Measurements from ENCODE around the gene PTPRD.

PTPRD gene

DNA sequence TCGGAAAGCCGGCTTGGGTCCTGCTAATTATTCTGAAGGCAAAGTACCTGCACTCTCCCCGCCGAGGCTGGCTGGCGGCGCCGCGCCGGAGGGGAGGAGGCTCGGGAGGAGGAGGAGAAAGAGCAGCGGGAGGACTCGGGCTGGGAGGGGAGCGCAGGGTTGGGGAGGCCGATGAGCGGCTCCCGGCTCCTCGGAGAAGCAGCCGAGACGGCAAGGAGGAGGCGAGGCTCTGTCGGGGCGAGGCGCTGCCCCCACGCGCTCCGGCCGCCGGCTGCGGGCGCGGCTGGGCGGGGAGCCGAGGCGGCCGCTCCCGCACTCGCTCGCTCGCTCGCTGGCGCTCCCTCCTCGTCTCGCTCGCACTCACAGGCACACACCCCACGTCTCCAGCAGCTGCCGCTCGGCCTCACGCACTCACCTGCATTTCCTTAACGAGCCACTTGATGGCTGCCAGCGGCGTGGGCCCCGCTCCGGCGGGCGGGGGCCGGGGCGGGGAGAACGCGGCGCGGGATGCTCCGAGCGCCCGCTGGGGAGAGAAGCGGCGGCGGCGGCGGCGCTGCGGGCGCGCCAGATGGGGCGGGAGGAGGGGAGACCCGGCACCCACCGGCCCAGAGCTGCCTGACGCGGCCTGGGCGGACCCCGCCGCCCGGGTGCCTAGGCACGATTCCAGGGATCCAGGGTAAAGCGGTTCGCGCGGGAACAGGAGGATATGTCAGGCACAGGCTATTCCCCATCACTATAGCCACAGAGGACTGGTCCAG is at the start of gene PTPRD:
TSS of gene PTPRD (minus strand) at position 362 of the 758 bp plus-strand sequence.
- no peak for DNase-seq (ENCODE audit: low read depth)

DNA sequence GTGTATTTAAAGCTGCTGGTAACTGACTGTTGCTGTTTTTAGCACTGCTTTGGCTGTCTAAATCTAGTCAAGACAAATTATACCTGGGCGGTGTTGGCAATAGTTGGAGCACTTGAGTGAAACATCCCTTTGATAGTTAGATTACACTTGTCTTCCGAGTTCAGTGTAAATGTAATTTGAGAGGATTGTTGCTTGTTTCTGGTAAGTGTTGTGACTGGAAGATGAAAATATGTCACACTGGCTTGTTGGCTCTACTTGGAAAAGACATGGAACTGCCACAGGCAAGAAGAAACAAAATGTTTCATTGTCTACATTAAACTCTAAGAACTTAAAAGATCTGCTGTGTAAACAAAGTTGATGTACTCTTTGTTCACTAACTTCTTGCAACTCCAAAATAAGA is 49.2 kb upstream of the PTPRD start:
- no peak for DNase-seq (ENCODE audit: low read depth)

DNA sequence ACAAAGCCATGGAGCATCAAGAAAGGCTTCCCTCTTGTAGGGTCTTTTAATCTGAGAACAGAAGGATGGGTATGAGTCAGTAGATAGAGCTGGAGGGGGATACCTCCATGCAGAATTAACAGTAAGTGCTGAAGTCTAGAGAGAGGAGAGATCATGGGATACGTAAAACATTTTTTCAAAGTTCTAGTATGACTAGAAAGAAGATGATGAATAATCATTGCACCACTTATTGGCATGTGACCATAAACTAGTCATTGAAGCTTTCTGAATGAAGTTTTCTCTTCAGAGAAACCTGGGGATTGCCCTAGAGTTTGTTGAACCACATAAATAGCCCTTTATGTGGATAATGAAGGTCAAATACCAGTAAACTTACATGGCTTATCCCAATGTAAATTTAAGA is 48.6 kb upstream of the PTPRD start:
- no peak for DNase-seq (ENCODE audit: low read depth)

DNA sequence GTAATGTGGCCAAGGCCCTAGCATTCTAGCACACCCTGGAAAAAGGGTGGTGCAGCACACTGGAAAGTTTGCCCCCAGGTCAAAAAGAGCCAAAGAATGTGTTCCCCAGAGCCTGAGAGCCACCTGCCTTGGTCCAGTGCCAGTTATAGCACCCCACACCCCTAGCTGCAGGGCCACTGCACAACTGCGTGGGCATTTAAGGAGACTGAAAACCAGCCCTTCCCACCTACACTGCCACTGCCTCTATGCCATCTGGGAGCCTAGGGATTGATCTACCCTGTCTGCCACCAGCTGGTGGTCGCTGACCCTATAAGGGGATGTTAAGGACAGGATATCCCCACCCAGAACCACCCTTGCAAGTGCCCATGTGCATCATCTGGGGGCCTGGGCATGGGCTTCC is 38.2 kb upstream of the PTPRD start:
- no peak for DNase-seq (ENCODE audit: low read depth)

DNA sequence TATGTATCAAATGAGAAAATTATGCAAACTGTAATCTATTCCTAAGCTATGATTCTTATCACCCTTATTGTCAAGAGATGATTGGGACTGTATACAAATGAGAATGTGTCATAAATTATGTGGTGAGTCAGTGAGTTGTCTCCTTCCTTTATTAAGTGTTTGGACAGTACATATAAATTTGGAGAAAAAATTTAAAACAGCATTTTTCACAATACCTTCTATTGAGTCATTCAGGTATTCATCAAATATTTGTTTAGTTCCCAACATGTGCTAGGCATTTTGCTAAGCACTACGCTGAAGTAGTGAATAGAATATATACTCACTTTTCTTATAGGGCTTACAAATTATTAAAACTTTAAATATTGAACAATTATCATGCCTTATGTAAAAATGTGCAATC is 36.3 kb upstream of the PTPRD start:
- DNase-seq (ENCODE audit: low read depth) = no peak

DNA sequence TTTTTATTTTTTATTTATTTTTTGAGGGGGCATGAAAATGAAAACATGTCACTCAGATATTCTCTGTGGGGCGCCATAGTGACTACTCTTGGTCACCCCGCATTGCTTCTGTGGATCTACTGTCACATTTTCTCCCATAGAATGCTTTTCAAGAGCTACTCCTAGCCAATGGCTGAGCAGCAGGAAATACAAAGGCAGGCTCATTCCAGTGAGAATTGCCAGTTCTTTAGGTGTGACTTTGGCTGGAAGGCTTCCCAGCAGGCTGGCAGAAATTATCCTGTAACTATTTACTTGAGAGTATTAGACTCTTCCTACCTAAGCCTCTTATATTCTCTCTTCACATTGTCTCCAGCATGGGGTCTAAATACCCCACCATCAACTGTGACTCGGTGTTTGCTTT is 21.0 kb upstream of the PTPRD start:
- no peak for DNase-seq (ENCODE audit: low read depth)

DNA sequence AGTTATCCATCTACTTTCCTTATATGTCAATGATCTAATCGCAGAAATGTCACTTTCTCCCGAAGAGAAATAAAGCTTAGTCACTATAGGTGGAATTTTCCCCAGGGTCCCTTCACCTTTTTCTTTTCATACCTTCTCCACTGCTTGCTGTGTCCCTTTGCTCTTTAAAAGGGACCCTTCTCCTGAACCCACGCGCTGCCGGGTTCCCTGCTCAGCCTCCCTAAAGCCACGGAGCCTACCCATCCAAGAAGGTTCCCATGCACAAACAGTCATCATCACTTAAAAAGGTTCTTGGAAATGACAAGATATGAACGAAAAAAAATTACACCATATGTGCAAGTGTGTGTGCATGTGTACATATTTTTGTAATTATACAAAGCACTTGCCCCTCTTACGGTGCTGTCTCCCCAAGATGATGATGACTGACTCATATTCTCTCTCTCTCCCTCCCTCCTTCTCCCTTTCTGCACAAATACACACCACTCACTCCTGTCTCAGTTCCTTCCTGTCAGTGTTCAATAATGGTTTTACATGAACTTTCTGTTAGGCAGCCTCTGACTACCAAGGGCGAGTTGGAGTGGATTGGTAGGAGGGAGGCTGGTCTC is 1.5 kb upstream of the PTPRD start:
- DNase-seq (ENCODE audit: low read depth) = no peak

DNA sequence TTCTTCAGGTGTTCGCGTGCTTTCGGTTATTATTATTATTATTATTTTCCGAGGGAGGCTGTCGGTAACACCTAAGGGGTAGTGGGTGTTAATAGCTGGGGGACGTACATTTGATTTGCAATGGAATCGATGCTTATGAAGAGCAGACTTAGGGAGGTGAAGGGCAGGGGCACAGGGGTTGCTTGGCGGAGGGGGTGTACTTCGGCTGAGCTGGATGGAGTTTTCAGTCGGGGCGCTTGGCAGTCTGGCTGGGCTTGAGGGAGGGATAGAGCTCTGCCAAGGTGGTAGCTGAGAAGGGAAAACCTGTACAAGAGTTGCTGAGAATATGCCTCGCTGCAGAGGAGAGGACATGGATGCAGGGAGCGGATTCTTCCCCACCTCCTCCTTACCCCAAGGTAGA is 617 bp upstream of the PTPRD start:
- DNase-seq (ENCODE audit: low read depth) = no peak

DNA sequence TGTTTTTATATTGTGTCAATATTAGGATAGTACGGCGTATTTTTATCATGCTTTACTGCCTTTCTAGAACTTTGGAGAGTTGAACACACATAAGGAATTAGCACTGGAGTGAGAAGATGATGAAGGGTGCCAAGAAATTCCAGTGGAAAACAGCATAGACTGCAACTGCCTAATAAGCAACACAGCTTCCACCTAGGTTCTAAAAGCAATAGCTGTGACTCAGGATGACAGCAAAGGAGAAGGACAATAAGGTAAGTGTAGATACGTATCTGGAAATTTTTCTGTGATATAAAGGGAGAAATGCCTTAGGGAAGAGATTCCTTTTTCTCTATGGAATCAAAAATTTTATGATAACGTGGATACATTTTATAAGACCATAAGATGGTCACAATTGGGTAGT is 7.4 kb downstream of the PTPRD start:
- DNase-seq (ENCODE audit: low read depth) = no peak

DNA sequence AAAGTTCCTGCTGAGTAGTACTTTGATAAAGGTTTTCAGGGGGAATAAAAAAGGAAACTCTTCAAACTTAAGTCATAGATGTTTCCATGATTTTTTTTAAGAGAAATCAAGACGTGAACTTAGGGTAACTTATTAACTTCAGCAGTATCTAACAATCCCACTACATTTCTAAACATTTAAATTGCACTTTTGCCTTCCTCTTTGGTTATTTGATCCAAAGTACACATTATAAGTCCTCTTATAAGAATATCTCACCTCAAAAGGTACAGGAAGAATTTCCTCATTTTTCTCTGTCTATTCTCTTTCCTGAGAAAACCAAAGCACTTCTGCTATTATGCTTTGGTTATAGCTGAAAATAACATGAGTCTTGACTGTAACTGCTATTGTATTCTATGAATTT is 7.9 kb downstream of the PTPRD start:
- no peak for DNase-seq (ENCODE audit: low read depth)

DNA sequence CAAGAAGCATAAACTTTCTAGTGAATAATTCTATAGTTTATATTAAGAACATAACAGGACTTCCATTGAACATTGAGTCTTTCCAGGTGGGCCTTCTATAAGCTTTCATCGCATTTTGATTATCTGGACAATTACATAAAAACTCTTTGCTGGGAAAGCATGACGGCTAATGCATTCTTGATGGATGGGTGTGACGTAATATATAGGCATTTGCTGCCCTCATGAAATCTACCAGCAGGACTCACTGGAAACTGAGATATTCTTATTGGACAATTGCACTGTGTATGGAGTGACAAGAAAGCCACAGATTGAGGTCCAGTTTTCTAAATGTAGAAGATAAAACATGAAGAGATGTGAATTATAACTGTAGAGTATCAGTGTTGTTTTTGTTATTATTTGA is 15.0 kb downstream of the PTPRD start:
- DNase-seq (ENCODE audit: low read depth) = no peak

DNA sequence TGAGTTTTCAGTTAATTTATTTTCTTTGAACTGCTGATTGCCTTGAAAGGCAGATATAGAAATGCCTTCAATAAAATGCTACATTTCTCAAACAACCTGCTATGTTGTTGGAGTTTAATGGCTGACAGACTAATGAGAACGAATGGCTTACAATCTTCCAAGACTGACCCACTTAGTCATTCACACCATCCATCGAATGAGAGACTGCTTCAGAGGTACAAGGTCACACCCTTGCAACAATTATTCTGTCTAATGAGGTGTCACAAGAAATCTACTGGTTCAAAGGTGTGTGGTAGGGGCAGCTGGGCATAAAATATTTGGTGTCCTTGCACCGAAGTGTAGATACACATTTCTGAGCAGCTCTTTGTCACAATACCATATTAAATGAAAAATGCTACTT is 18.3 kb downstream of the PTPRD start:
- no peak for DNase-seq (ENCODE audit: low read depth)

DNA sequence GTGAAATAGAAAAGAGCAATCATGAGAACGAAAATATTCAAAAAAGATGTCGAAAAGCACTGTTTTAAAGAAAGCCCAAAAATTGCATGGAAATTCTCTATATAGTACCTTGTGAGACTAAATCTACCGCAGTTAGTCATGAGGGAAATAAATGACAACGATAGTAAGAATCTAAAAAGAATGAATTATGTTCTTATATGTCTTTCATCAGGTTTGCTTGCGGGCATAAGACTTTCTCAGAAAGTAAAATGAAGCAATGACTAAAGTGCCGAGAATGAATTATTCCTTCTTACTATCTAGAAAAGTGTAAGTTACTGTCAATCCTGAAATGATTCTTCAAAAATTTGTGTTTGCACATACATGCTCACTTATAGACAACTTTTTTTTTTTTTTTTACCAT is 26.4 kb downstream of the PTPRD start:
- no peak for DNase-seq (ENCODE audit: low read depth)

DNA sequence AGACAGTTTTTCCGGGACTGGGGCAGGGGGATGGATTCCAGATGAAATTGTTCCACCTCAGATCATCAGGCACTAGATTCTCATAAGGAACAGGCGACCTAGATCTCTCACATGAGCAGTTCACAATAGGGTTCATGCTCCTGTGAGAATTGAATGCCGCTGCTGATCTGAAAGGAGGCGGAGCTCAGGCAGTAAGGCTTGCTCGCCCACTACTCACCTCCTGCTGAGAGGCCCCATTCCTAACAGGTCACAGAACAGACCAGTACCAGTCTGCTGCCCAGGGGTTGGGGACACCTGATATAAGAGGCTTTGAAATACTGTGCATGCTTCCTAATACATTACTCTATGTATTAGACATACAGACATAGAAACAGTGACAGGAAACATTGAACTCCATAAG is 41.1 kb downstream of the PTPRD start:
- DNase-seq (ENCODE audit: low read depth) = no peak

DNA sequence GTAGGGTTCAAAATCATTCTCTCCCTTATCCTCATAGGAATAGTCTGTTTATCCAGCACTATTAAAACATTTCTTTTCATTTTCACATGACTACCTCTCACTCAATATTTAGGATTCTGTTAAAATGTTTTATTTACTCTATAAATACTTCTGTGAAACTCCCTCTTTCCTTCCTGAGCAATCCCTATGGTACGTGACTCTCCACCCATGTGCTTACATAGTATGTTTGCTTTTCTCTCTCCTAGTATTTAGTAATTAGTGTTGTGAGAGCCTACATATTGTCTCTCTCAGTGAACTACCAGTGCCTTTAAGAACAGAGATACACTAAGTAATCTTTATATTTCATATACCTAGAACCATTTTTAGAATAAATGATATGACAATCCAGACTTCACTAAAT is 46.0 kb downstream of the PTPRD start:
- no peak for DNase-seq (ENCODE audit: low read depth)

DNA sequence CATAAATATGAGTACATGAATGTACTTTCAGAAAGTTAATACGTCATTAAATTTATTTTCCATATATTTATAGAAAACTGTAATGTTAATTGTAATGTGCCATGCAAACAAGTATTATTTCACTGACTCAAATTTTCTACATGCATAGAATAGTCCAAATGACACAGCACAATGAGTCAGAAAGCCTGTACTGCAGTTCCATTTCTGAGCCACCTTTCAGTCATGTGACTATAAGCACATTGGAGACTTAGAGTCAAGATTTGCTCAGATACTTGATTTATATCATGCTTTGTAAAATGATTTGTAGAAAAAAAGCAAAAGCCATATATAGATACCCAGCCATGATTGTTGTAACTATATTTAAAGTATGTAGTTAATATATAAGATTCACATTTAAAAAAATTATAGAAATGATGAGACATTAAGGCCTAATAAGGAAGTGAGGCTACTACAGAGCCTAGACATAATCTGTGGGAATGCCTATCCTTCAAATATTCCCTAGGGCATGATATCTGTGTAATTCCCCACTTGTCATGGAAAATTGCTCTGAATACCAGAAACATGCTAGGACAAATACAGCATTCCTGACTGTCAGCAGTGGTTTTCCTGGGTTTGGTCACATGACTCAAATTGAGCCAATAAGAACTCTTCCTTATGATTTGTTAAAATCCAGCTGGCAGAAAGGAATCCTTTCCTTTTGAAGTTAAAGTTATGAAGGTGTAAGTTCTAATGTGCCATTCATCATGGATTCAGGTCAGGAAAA is 50.0 kb downstream of the PTPRD start:
- DNase-seq (ENCODE audit: low read depth) = no peak

DNA sequence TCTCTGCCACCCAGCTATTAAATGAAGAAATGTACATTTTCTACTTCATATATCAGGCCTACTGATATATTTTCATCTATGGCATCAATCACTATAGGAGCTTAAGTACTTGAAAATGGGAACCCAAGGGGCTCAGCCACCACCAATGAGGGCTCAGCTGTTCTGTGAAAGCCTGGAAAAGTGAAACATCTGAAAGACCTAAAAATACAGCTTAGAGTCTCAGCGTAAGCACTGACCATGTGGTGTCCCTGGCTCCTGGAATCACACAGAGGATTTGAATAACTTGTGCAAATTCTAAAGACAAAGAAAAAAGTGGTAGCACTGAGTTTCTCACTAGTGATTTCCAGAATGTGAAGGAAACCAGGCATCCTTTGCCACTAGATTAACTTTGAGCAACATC is 64.5 kb downstream of the PTPRD start:
- no peak for DNase-seq (ENCODE audit: low read depth)

DNA sequence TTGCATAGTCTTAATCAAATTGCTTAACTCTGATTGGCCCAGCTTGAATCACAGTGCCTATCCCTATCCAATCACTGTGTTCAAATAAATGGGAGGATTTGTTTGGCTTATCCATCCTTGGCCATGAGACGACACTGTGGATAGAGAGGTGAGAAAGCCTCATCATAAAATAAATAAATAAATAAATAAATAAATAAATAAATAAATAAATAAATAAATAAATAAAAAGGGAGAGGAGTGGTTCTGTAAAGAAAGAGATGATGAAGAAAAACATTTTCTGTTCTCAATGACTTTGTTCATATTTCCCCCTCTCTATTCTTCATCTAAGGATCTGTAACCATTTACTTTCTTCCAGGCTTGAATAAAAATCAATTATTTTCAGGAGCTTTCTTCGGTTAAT is 74.7 kb downstream of the PTPRD start:
- no peak for DNase-seq (ENCODE audit: low read depth)

DNA sequence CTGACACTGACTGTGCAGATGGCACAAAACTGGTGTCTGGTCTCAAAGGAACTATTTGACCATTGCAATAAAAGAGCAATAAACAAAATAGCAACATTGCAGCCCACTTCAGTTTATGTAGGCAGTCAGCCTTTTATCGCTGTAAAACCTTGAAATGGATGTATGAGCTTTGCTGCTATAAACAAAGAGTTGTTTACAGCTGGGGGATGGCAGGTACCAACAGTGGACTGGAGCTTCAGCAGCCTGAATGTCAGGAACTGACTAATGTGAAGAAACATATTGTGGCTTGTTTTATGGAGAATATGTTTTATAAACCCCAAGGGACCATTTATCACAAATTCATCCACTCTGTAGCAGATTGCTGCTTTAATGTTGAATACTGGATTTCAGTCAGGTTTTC is 78.0 kb downstream of the PTPRD start:
- DNase-seq (ENCODE audit: low read depth) = no peak

DNA sequence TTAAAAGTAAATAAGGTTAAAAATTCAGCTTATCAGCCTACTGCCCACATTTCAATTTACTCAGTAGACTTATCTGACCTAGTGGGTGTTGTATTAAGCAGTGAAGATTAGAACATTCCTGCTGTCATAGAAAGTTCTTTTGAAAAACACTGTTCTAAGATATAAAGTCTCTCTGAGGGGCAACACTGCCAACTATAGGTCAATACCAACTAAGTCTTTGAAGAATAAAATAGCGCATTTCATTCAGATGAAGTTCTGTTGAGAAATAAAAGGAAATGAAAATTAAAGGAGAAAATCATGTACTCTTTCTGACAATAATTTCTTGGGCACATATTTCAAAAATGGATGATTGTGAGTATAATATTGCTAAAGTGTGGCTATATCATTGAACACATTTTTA is 86.8 kb downstream of the PTPRD start:
- DNase-seq (ENCODE audit: low read depth) = no peak

DNA sequence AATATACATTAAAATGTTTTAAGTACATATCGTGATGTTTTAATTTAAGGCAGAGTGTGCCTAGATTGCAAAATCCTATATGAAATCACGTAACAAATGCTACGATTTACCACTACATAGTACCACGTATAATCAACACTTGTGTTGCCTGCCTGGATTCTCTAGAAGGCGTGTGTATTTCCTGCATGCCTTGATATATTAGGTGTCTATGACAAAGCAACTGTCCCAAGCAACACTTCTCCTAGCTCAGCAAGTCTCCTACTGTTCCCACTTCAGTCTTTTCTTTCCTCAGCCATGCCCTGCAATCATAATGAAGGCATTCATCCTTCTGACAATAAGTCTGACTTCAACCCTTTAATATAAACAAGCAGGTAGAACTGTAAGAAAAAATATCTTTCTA is 89.6 kb downstream of the PTPRD start:
- no peak for DNase-seq (ENCODE audit: low read depth)

DNA sequence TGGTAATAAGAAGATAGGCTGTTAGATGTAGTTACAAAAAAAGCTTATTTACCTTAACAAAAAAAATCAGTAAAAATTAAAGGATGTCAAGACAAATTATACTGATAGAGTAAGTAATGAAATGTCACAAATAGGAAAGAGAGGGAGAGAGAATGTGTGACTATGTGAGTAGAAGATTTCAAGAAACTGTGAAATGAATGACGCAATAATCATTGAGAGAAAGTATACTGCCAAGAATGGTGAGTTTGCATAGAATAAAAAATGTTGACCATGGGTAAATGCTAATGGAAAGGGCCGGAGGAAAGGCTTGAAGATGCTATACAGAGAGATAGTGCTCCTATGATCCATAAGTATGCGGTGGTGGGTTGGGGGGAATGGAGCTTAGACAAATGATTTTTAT is 100.7 kb downstream of the PTPRD start:
- DNase-seq (ENCODE audit: low read depth) = no peak

DNA sequence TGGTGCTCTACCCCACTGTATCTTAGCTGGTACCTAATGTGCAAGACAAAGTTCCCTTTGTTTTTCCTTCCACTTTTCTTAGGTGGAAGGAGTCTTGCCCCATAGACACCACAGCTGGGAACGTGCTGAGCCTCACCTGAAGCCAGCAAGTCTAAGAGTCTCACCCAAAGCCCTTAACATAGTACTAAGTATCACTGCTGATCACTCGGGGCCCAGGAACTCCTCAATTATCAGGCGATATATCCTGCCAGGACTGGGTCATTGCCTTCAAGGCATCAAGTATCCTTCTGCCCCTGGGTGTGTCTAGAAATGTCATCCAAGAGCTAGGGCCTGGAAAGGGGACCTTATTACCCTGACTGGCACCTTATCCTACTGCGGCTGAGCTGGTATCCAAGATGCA is 123.9 kb downstream of the PTPRD start:
- DNase-seq (ENCODE audit: low read depth) = no peak

All from HS-27A (cell line).